Breast epithelium (tissue), 3 donors: ENCODE measurements around the gene MZT1.

Experiments
- CTCF ChIP-seq, 3 donors: fragments of 450-650 bp; IDR thresholded peaks; one replicate each; pipeline ENCODE4 v1.5.1; 2016 to 2017; ENCODE audit warnings: antibody characterized with exemption in 3 of 3, mild to moderate bottlenecking in 3 of 3, moderate library complexity in 3 of 3
- POLR2A ChIP-seq: fragments of 450-650 bp; IDR thresholded peaks from one replicate; pipeline ENCODE4 v1.6.1; 2016; ENCODE audit warnings: antibody characterized with exemption, mild to moderate bottlenecking, moderate library complexity
- POLR2AphosphoS5 ChIP-seq, 3 donors: sonication (generic); formaldehyde crosslinking; IDR thresholded peaks; one replicate each; pipeline ENCODE4 v1.6.1; 2017; ENCODE audit warnings: antibody characterized with exemption in 3 of 3

GRCh38 chr13:72689181-72689696 lies 38.2 kb downstream of the MZT1 start:
- TF ChIP-seq POLR2AphosphoS5 (IDR thresholded peaks at IDR 0.05), result no peak
- TF ChIP-seq CTCF (IDR thresholded peaks at IDR 0.05), result no peak
- TF ChIP-seq POLR2A, result no peak
